Measurements from ENCODE around the gene MRPS35.

MRPS35 gene

GRCh38 chr12:27801630-27802029 is 91.0 kb downstream of the MRPS35 start:
- Histone ChIP-seq H3K36me3 (ENCODE audit: insufficient read depth, insufficient read length, low read length) (peaks cover 46% of the 10 kb centered on the region), H3K9me3 (ENCODE audit: insufficient read depth, low read length) (no peaks in the 10 kb centered on the region), H3K4me3 (ENCODE audit: insufficient read length, low read depth) (no peak overlapping the region), H3K27me3 (ENCODE audit: insufficient read depth, insufficient read length) (no peaks in the 10 kb centered on the region), H3K9ac (ENCODE audit: insufficient read length, low read depth) (no peak overlapping the region), H3K4me1 (ENCODE audit: insufficient read depth, insufficient read length) (no peaks in the 10 kb centered on the region)
- TF ChIP-seq YY1 (IDR thresholded peaks at IDR 0.05; ENCODE audit: insufficient read depth, insufficient read length): no peak
- TF ChIP-seq ZNF274 (IDR thresholded peaks at IDR 0.05; ENCODE audit: low read depth, low read length): no peak
- TF ChIP-seq SUZ12 (IDR thresholded peaks at IDR 0.05; ENCODE audit: extremely low read depth, insufficient read depth, insufficient read length): no peak
- no peak for DNase-seq (ENCODE audit: low read depth, low spot score)

- no peak for TF ChIP-seq YY1 (IDR thresholded peaks at IDR 0.05; ENCODE audit: insufficient read depth, insufficient read length)
- TF ChIP-seq SUZ12 (IDR thresholded peaks at IDR 0.05; ENCODE audit: extremely low read depth, insufficient read depth, insufficient read length): no peak
- H3K9ac ChIP-seq (ENCODE audit: insufficient read length, low read depth): no peak overlapping the region
These were observed 91.9 kb downstream of the MRPS35 start for GRCh38 chr12:27802511-27802910.

GRCh38 chr12:27802936-27803335 is 92.3 kb downstream of the MRPS35 start:
- no peak for DNase-seq (ENCODE audit: low read depth, low spot score)
- Histone ChIP-seq H3K4me1 (ENCODE audit: insufficient read depth, insufficient read length) (no peaks in the 10 kb centered on the region), H3K9me3 (ENCODE audit: insufficient read depth, low read length) (no peaks in the 10 kb centered on the region), H3K4me3 (ENCODE audit: insufficient read length, low read depth) (no peak overlapping the region), H3K9ac (ENCODE audit: insufficient read length, low read depth) (no peak overlapping the region), H3K36me3 (ENCODE audit: insufficient read depth, insufficient read length, low read length) (peaks cover 33% of the 10 kb centered on the region), H3K27me3 (ENCODE audit: insufficient read depth, insufficient read length) (no peaks in the 10 kb centered on the region)
- TF ChIP-seq YY1 (IDR thresholded peaks at IDR 0.05; ENCODE audit: insufficient read depth, insufficient read length): no peak
- no peak for TF ChIP-seq ZNF274 (IDR thresholded peaks at IDR 0.05; ENCODE audit: low read depth, low read length)
- TF ChIP-seq SUZ12 (IDR thresholded peaks at IDR 0.05; ENCODE audit: extremely low read depth, insufficient read depth, insufficient read length): no peak

More at GRCh38 chr12:27802511-27802910, 91.9 kb downstream of the MRPS35 start:
- Histone ChIP-seq H3K9me3 (ENCODE audit: insufficient read depth, low read length) (no peaks in the 10 kb centered on the region), H3K27me3 (ENCODE audit: insufficient read depth, insufficient read length) (no peaks in the 10 kb centered on the region), H3K4me1 (ENCODE audit: insufficient read depth, insufficient read length) (no peaks in the 10 kb centered on the region), H3K36me3 (ENCODE audit: insufficient read depth, insufficient read length, low read length) (peaks cover 38% of the 10 kb centered on the region), H3K4me3 (ENCODE audit: insufficient read length, low read depth) (no peak overlapping the region)
- DNase-seq (ENCODE audit: low read depth, low spot score): no peak

- H3K4me3 ChIP-seq (ENCODE audit: insufficient read length, low read depth): no peak overlapping the region
- H3K27me3 ChIP-seq (ENCODE audit: insufficient read depth, insufficient read length): no peaks in the 10 kb centered on the region
- no peak for TF ChIP-seq ZNF274 (IDR thresholded peaks at IDR 0.05; ENCODE audit: low read depth, low read length)
- TF ChIP-seq SUZ12 (IDR thresholded peaks at IDR 0.05; ENCODE audit: extremely low read depth, insufficient read depth, insufficient read length): no peak
- no peak for TF ChIP-seq YY1 (IDR thresholded peaks at IDR 0.05; ENCODE audit: insufficient read depth, insufficient read length)
- H3K9me3 ChIP-seq (ENCODE audit: insufficient read depth, low read length): no peaks in the 10 kb centered on the region
- DNase-seq (ENCODE audit: low read depth, low spot score): no peak
- H3K9ac ChIP-seq (ENCODE audit: insufficient read length, low read depth): no peak overlapping the region
- H3K4me1 ChIP-seq (ENCODE audit: insufficient read depth, insufficient read length): no peaks in the 10 kb centered on the region
- H3K36me3 ChIP-seq (ENCODE audit: insufficient read depth, insufficient read length, low read length): peaks cover 10% of the 10 kb centered on the region
These were observed 94.6 kb downstream of the MRPS35 start for GRCh38 chr12:27805238-27805637.
